ENCODE measurements around the gene RPS26.
A peak's percentile ranks its signal among the peaks of the same experiment; 100 is the strongest.
"Not testable (repeated sequence)": the region's sequence is repeated elsewhere in the genome, so short reads cannot be mapped to it uniquely, and the experiment has no call there.

Gene RPS26

GRCh38 chr12:56041552-56042429 is at the start of gene RPS26:
RPS26 (plus strand) TSS chr12:56041918; CDS start chr12:56042167, 249 bp downstream.
- peak; percentile 96 for DNase-seq

GRCh38 chr12:55993230-55993853 is 48.4 kb upstream of the RPS26 start:
- no peak for DNase-seq

- no peak for DNase-seq
Observed at GRCh38 chr12:55995366-55995765, 46.4 kb upstream of the RPS26 start.

GRCh38 chr12:55996201-55996714 is 45.5 kb upstream of the RPS26 start:
- DNase-seq: peak; percentile 24

GRCh38 chr12:55996715-55997534 is 44.8 kb upstream of the RPS26 start, which contains the start of gene SUOX:
SUOX (plus strand) TSS chr12:55997276; CDS start chr12:56002222, 4,946 bp downstream.
- peak; percentile 43 for DNase-seq

- DNase-seq: no peak
Observed at GRCh38 chr12:55997535-55997859, 44.2 kb upstream of the RPS26 start.

GRCh38 chr12:55999522-55999921 is 42.2 kb upstream of the RPS26 start:
- not testable (repeated sequence) for DNase-seq

GRCh38 chr12:55999999-56000540 is 41.6 kb upstream of the RPS26 start:
- DNase-seq: not testable (repeated sequence)

GRCh38 chr12:56001487-56002100 is 40.1 kb upstream of the RPS26 start:
- DNase-seq: no peak

GRCh38 chr12:56003376-56003775 is 38.3 kb upstream of the RPS26 start:
- DNase-seq: not testable (repeated sequence)

GRCh38 chr12:56004211-56004610 is 37.5 kb upstream of the RPS26 start:
- no peak for DNase-seq

- DNase-seq: no peak
Observed at GRCh38 chr12:56007564-56008559, 33.9 kb upstream of the RPS26 start.

- no peak for DNase-seq
Observed at GRCh38 chr12:56010111-56010570, 31.6 kb upstream of the RPS26 start.

GRCh38 chr12:56011509-56012090 is 30.1 kb upstream of the RPS26 start:
- no peak for DNase-seq

GRCh38 chr12:56013482-56013881 is 28.2 kb upstream of the RPS26 start:
- no peak for DNase-seq

- no peak for DNase-seq
Observed at GRCh38 chr12:56014205-56014604, 27.5 kb upstream of the RPS26 start.

- no peak for DNase-seq
Observed at GRCh38 chr12:56017181-56017580, 24.5 kb upstream of the RPS26 start.

- no peak for DNase-seq
Observed at GRCh38 chr12:56018356-56018755, 23.4 kb upstream of the RPS26 start.

- DNase-seq: no peak
Observed at GRCh38 chr12:56020423-56021184, 21.1 kb upstream of the RPS26 start, which contains the start of gene IKZF4. IKZF4 (plus strand) TSS chr12:56021043; CDS start chr12:56021494, 451 bp downstream.
